WTC11 (cell line): ENCODE results near the gene CYP46A1. TPM values are rescaled to one million over a fixed set of nuclear protein-coding genes. Genes with fewer than 3 reads are reported as not detected.

ENCODE experiments used
- ATAC-seq: fragments of 200-7000 bp; cut with Tn5 transposase; 2 replicates; pipeline ENCODE4 v1.10.0; 2021; ENCODE audit warnings: mild to moderate bottlenecking, moderate library complexity
- CTCF ChIA-PET: fragments of 300-600 bp; sonication (Branson Sonifier 250); formaldehyde crosslinking; loops from one replicate; lab custom pipeline; 2021; ENCODE audit warnings: antibody characterized with exemption; lab: Charles Lee
- POLR2A ChIA-PET: fragments of 350-600 bp; sonication (Branson Sonifier 250); formaldehyde crosslinking; loops from one replicate; lab custom pipeline; 2021; ENCODE audit warnings: antibody characterized with exemption; lab: Charles Lee
- DNase-seq: peaks from one replicate; pipeline ENCODE4 v3.0.0; 2021; ENCODE audit warnings: low spot score
- H3K27ac Mint-ChIP-seq: 2 replicates; pipeline ENCODE4 v1.8.0; 2021; ENCODE audit warnings: mixed read lengths
- H3K27me3 Mint-ChIP-seq: 2 replicates; pipeline ENCODE4 v1.8.0; 2021; ENCODE audit warnings: low read depth, mild to moderate bottlenecking, moderate library complexity, mixed read lengths
- H3K36me3 Mint-ChIP-seq: 2 replicates; pipeline ENCODE4 v1.8.0; 2021; ENCODE audit warnings: mixed read lengths
- H3K4me1 Mint-ChIP-seq: 2 replicates; pipeline ENCODE4 v1.8.0; 2022; ENCODE audit warnings: mixed read lengths
- H3K4me3 Mint-ChIP-seq: 2 replicates; pipeline ENCODE4 v1.8.0; 2021; ENCODE audit warnings: mild to moderate bottlenecking, moderate library complexity, mixed read lengths
- H3K9me3 Mint-ChIP-seq: 2 replicates; pipeline ENCODE4 v1.8.0; 2021; ENCODE audit warnings: mixed read lengths
- CBFB ChIP-seq: sonication (generic); formaldehyde crosslinking; IDR thresholded peaks from 2 replicates; pipeline ENCODE4 v1.8.1; 2022; ENCODE audit warnings: mild to moderate bottlenecking, low read depth, missing genetic modification reagents
- CREM ChIP-seq: sonication (generic); formaldehyde crosslinking; IDR thresholded peaks from 2 replicates; pipeline ENCODE4 v1.8.1; 2022; ENCODE audit warnings: mild to moderate bottlenecking, missing genetic modification reagents, moderate library complexity
- EMX1 ChIP-seq: fragments of 250-450 bp; sonication (Bioruptor Pico); IDR thresholded peaks from 2 replicates; pipeline ENCODE4 v1.8.0; 2021; ENCODE audit warnings: mild to moderate bottlenecking
- ETV6 ChIP-seq: sonication (generic); formaldehyde crosslinking; IDR thresholded peaks from 2 replicates; pipeline ENCODE4 v1.8.1; 2022; ENCODE audit warnings: mild to moderate bottlenecking, missing genetic modification reagents
- FOXK1 ChIP-seq: sonication (generic); formaldehyde crosslinking; IDR thresholded peaks from 2 replicates; pipeline ENCODE4 v1.8.0; 2022; ENCODE audit warnings: mild to moderate bottlenecking, moderate library complexity, missing genetic modification reagents
- FOXP1 ChIP-seq: sonication (generic); formaldehyde crosslinking; IDR thresholded peaks from 2 replicates; pipeline ENCODE4 v1.8.0; 2022; ENCODE audit warnings: missing genetic modification reagents, mild to moderate bottlenecking, moderate library complexity, borderline replicate concordance
- GRHL2 ChIP-seq: fragments of 250-450 bp; sonication (Bioruptor Pico); IDR thresholded peaks from 2 replicates; pipeline ENCODE4 v1.8.0; 2022; ENCODE audit warnings: mild to moderate bottlenecking, moderate library complexity; ENCODE audit not compliant: insufficient replicate concordance, severe bottlenecking
- GTF2I ChIP-seq: fragments of 250-450 bp; sonication (Bioruptor Pico); conservative IDR thresholded peaks from 2 replicates; pipeline ENCODE4 v1.4.0; 2021; ENCODE audit warnings: mild to moderate bottlenecking
- IRF2 ChIP-seq: sonication (generic); formaldehyde crosslinking; IDR thresholded peaks from 2 replicates; pipeline ENCODE4 v1.8.0; 2022; ENCODE audit warnings: low read depth, missing genetic modification reagents, borderline replicate concordance
- MXD4 ChIP-seq: fragments of 250-450 bp; sonication (Bioruptor Pico); IDR thresholded peaks from 2 replicates; pipeline ENCODE4 v1.8.0; 2021; ENCODE audit warnings: mild to moderate bottlenecking, moderate library complexity, borderline replicate concordance
- NFATC4 ChIP-seq: fragments of 250-450 bp; sonication (Bioruptor Pico); IDR thresholded peaks from 2 replicates; pipeline ENCODE4 v1.9.0; 2021; ENCODE audit warnings: mild to moderate bottlenecking
- NFE2L1 ChIP-seq: sonication (generic); formaldehyde crosslinking; IDR thresholded peaks from 2 replicates; pipeline ENCODE4 v1.8.1; 2023; ENCODE audit warnings: missing genetic modification reagents
- NR2C2 ChIP-seq: sonication (generic); formaldehyde crosslinking; IDR thresholded peaks from 2 replicates; pipeline ENCODE4 v1.8.0; 2022; ENCODE audit warnings: mild to moderate bottlenecking, missing genetic modification reagents
- OVOL2 ChIP-seq: fragments of 250-450 bp; sonication (Bioruptor Pico); IDR thresholded peaks from 2 replicates; pipeline ENCODE4 v1.9.0; 2021; ENCODE audit warnings: mild to moderate bottlenecking, borderline replicate concordance
- RELA ChIP-seq: sonication (generic); formaldehyde crosslinking; IDR thresholded peaks from 2 replicates; pipeline ENCODE4 v1.8.1; 2022; ENCODE audit warnings: missing genetic modification reagents, mild to moderate bottlenecking, borderline replicate concordance
- SMAD3 ChIP-seq: sonication (generic); formaldehyde crosslinking; IDR thresholded peaks from 2 replicates; pipeline ENCODE4 v1.8.0; 2022; ENCODE audit warnings: missing genetic modification reagents, mild to moderate bottlenecking, borderline replicate concordance
- SOX15 ChIP-seq: fragments of 250-450 bp; sonication (Bioruptor Pico); IDR thresholded peaks from 2 replicates; pipeline ENCODE4 v1.9.0; 2021; ENCODE audit warnings: mild to moderate bottlenecking
- SP1 ChIP-seq: sonication (generic); formaldehyde crosslinking; conservative IDR thresholded peaks from 2 replicates; pipeline ENCODE4 v1.8.1; 2022; ENCODE audit warnings: missing genetic modification reagents
- TCF7 ChIP-seq: sonication (generic); formaldehyde crosslinking; IDR thresholded peaks from 2 replicates; pipeline ENCODE4 v1.8.0; 2022; ENCODE audit warnings: mild to moderate bottlenecking, low read depth, missing genetic modification reagents, moderate library complexity
- TEAD1 ChIP-seq: sonication (generic); formaldehyde crosslinking; IDR thresholded peaks from 2 replicates; pipeline ENCODE4 v1.8.0; 2022; ENCODE audit warnings: mild to moderate bottlenecking, missing genetic modification reagents
- TP53 ChIP-seq: sonication (generic); formaldehyde crosslinking; IDR thresholded peaks from 2 replicates; pipeline ENCODE4 v1.8.1; 2023; ENCODE audit warnings: mild to moderate bottlenecking, missing genetic modification reagents
- ZNF121 ChIP-seq: sonication (generic); formaldehyde crosslinking; IDR thresholded peaks from 2 replicates; pipeline ENCODE4 v1.8.0; 2023; ENCODE audit warnings: missing genetic modification reagents
- ZNF232 ChIP-seq: sonication (generic); formaldehyde crosslinking; IDR thresholded peaks from 2 replicates; pipeline ENCODE4 v1.8.0; 2022; ENCODE audit warnings: mild to moderate bottlenecking, missing genetic modification reagents
- ZNF317 ChIP-seq: sonication (generic); formaldehyde crosslinking; IDR thresholded peaks from 2 replicates; pipeline ENCODE4 v1.8.1; 2023; ENCODE audit warnings: low read depth, mild to moderate bottlenecking, moderate library complexity, missing genetic modification reagents, borderline replicate concordance
- total RNA-seq: library from RNA; stranded (reverse); gene quantifications from 3 replicates; pipeline ENCODE4 v1.2.3, GENCODE V29; 2021
- TF ChIP-seq, protein P1 (sequence below): sonication (generic); formaldehyde crosslinking; IDR thresholded peaks from 2 replicates; pipeline ENCODE4 v1.8.1; 2023; ENCODE audit warnings: mild to moderate bottlenecking, moderate library complexity, missing genetic modification reagents
- TF ChIP-seq, protein P2 (sequence below): sonication (generic); formaldehyde crosslinking; IDR thresholded peaks from 2 replicates; pipeline ENCODE4 v1.8.1; 2023; ENCODE audit warnings: mild to moderate bottlenecking, missing genetic modification reagents, moderate library complexity
- TF ChIP-seq, protein P3 (sequence below): sonication (generic); formaldehyde crosslinking; IDR thresholded peaks from 2 replicates; pipeline ENCODE4 v1.8.1; 2022; ENCODE audit warnings: missing genetic modification reagents, borderline replicate concordance
- TF ChIP-seq, protein P4 (sequence below): sonication (generic); formaldehyde crosslinking; IDR thresholded peaks from 2 replicates; pipeline ENCODE4 v1.8.0; 2023; ENCODE audit warnings: missing genetic modification reagents, mild to moderate bottlenecking, borderline replicate concordance
- TF ChIP-seq, protein P5 (sequence below): fragments of 200-600 bp; IDR thresholded peaks from 2 replicates; pipeline ENCODE4 v1.8.0; 2022; ENCODE audit warnings: antibody characterized with exemption

Gene CYP46A1
- total RNA-seq, 1 experiment from 2014 or later, result 0.77 TPM

DNA sequence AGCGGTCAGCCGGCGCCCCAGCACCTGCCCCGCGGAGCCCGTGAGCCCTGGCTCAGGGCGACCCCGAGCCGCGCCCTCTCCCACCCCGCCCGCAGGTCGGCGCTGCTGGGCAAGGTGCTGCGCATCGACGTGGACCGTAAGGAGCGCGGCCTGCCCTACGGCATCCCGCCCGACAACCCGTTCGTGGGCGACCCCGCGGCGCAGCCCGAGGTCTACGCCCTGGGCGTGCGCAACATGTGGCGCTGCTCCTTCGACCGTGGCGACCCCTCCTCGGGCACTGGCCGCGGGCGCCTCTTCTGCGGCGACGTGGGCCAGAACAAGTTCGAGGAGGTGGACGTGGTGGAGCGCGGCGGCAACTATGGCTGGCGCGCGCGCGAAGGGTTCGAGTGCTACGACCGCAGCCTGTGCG is 24.8 kb upstream of the CYP46A1 start:
- Mint-ChIP-seq H3K36me3 (no peaks in the 10 kb centered on the region), H3K4me1 (peaks cover 31% of the 10 kb centered on the region), H3K4me3 (peak overlapping the region; percentile 49; the same call in 1 of the 2 replicates), H3K27ac (no peak overlapping the region), H3K27me3 (peaks cover 44% of the 10 kb centered on the region), H3K9me3 (no peaks in the 10 kb centered on the region)
- DNase-seq, result peak; percentile 71
- ChIA-PET CTCF (interaction anchor here (0.9 to 1.5 kb wide), 3 partner anchors 25 to 71 kb away, joined by 3 to 5 read pairs (median 4); partner anchors contain the start of gene CYP46A1), POLR2A (no interaction called here)
- peak; percentile 65 for ATAC-seq
- TF ChIP-seq EMX1 (CRISPR knock-in tag) (no peak), OVOL2 (CRISPR knock-in tag) (no peak), IRF2 (CRISPR knock-in tag) (no peak), SMAD3 (no peak), ETV6 (CRISPR knock-in tag) (peak; percentile 48; the same call in 1 of the 2 replicates), SP1 (CRISPR knock-in tag) (0 out of 2 replicates have a peak, but pooled peaks have one; percentile 34), SOX15 (CRISPR knock-in tag) (no peak), GTF2I (CRISPR knock-in tag) (no peak), FOXK1 (CRISPR knock-in tag) (0 out of 2 replicates have a peak, but pooled peaks have one; percentile 45), TEAD1 (CRISPR knock-in tag) (no peak), CBFB (no peak), NFE2L1 (CRISPR knock-in tag) (no peak), RELA (CRISPR knock-in tag) (no peak), NFATC4 (CRISPR knock-in tag) (no peak), TP53 (CRISPR knock-in tag) (peak; percentile 72; the same call in 1 of the 2 replicates), ZNF121 (CRISPR knock-in tag) (peak; percentile 71; the same call in 1 of the 2 replicates), CREM (CRISPR knock-in tag) (no peak), ZNF317 (CRISPR knock-in tag) (no peak), TCF7 (CRISPR knock-in tag) (peak; percentile 80; the same call in 1 of the 2 replicates), ZNF232 (CRISPR knock-in tag) (no peak), MXD4 (CRISPR knock-in tag) (no peak), NR2C2 (CRISPR knock-in tag) (peak; percentile 37; the same call in 1 of the 2 replicates), FOXP1 (peak; percentile 89), GRHL2 (CRISPR knock-in tag) (no peak)
- TF ChIP-seq, protein P1, sequence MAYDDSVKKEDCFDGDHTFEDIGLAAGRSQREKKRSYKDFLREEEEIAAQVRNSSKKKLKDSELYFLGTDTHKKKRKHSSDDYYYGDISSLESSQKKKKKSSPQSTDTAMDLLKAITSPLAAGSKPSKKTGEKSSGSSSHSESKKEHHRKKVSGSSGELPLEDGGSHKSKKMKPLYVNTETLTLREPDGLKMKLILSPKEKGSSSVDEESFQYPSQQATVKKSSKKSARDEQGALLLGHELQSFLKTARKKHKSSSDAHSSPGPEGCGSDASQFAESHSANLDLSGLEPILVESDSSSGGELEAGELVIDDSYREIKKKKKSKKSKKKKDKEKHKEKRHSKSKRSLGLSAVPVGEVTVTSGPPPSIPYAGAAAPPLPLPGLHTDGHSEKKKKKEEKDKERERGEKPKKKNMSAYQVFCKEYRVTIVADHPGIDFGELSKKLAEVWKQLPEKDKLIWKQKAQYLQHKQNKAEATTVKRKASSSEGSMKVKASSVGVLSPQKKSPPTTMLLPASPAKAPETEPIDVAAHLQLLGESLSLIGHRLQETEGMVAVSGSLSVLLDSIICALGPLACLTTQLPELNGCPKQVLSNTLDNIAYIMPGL (CRISPR knock-in tag), result peak; percentile 94
- TF ChIP-seq, protein P2, sequence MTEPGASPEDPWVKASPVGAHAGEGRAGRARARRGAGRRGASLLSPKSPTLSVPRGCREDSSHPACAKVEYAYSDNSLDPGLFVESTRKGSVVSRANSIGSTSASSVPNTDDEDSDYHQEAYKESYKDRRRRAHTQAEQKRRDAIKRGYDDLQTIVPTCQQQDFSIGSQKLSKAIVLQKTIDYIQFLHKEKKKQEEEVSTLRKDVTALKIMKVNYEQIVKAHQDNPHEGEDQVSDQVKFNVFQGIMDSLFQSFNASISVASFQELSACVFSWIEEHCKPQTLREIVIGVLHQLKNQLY, result no peak
- TF ChIP-seq, protein P3, sequence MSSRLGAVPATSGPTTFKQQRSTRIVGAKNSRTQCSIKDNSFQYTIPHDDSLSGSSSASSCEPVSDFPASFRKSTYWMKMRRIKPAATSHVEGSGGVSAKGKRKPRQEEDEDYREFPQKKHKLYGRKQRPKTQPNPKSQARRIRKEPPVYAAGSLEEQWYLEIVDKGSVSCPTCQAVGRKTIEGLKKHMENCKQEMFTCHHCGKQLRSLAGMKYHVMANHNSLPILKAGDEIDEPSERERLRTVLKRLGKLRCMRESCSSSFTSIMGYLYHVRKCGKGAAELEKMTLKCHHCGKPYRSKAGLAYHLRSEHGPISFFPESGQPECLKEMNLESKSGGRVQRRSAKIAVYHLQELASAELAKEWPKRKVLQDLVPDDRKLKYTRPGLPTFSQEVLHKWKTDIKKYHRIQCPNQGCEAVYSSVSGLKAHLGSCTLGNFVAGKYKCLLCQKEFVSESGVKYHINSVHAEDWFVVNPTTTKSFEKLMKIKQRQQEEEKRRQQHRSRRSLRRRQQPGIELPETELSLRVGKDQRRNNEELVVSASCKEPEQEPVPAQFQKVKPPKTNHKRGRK, result no peak
- TF ChIP-seq, protein P4, sequence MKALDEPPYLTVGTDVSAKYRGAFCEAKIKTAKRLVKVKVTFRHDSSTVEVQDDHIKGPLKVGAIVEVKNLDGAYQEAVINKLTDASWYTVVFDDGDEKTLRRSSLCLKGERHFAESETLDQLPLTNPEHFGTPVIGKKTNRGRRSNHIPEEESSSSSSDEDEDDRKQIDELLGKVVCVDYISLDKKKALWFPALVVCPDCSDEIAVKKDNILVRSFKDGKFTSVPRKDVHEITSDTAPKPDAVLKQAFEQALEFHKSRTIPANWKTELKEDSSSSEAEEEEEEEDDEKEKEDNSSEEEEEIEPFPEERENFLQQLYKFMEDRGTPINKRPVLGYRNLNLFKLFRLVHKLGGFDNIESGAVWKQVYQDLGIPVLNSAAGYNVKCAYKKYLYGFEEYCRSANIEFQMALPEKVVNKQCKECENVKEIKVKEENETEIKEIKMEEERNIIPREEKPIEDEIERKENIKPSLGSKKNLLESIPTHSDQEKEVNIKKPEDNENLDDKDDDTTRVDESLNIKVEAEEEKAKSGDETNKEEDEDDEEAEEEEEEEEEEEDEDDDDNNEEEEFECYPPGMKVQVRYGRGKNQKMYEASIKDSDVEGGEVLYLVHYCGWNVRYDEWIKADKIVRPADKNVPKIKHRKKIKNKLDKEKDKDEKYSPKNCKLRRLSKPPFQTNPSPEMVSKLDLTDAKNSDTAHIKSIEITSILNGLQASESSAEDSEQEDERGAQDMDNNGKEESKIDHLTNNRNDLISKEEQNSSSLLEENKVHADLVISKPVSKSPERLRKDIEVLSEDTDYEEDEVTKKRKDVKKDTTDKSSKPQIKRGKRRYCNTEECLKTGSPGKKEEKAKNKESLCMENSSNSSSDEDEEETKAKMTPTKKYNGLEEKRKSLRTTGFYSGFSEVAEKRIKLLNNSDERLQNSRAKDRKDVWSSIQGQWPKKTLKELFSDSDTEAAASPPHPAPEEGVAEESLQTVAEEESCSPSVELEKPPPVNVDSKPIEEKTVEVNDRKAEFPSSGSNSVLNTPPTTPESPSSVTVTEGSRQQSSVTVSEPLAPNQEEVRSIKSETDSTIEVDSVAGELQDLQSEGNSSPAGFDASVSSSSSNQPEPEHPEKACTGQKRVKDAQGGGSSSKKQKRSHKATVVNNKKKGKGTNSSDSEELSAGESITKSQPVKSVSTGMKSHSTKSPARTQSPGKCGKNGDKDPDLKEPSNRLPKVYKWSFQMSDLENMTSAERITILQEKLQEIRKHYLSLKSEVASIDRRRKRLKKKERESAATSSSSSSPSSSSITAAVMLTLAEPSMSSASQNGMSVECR (CRISPR knock-in tag), result no peak
- TF ChIP-seq, protein P5, sequence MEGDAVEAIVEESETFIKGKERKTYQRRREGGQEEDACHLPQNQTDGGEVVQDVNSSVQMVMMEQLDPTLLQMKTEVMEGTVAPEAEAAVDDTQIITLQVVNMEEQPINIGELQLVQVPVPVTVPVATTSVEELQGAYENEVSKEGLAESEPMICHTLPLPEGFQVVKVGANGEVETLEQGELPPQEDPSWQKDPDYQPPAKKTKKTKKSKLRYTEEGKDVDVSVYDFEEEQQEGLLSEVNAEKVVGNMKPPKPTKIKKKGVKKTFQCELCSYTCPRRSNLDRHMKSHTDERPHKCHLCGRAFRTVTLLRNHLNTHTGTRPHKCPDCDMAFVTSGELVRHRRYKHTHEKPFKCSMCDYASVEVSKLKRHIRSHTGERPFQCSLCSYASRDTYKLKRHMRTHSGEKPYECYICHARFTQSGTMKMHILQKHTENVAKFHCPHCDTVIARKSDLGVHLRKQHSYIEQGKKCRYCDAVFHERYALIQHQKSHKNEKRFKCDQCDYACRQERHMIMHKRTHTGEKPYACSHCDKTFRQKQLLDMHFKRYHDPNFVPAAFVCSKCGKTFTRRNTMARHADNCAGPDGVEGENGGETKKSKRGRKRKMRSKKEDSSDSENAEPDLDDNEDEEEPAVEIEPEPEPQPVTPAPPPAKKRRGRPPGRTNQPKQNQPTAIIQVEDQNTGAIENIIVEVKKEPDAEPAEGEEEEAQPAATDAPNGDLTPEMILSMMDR, result 0 out of 2 replicates have a peak, but pooled peaks have one; percentile 29
